ENCODE results near the gene MGAM2.

Gene MGAM2

DNA sequence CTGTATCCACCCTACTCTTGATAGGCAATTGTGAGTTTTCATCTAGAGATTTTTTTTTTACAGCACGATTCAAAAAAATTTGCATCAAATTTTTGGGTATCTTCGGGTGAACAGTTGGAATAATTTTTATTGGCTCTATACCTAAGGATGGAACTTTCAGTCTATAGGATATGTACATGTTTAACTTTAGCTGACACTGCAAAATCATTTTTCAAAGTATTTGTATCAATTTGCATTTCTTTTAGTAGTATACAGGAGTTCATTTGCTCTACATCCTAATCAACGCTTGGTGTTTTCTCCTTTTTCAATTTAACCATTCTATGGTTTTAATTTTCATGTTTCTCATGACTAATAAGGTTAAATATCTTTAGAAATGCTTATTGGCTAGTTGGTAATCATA, 11.7 kb downstream of the MGAM2 start:
- DNase-seq: no peak

DNA sequence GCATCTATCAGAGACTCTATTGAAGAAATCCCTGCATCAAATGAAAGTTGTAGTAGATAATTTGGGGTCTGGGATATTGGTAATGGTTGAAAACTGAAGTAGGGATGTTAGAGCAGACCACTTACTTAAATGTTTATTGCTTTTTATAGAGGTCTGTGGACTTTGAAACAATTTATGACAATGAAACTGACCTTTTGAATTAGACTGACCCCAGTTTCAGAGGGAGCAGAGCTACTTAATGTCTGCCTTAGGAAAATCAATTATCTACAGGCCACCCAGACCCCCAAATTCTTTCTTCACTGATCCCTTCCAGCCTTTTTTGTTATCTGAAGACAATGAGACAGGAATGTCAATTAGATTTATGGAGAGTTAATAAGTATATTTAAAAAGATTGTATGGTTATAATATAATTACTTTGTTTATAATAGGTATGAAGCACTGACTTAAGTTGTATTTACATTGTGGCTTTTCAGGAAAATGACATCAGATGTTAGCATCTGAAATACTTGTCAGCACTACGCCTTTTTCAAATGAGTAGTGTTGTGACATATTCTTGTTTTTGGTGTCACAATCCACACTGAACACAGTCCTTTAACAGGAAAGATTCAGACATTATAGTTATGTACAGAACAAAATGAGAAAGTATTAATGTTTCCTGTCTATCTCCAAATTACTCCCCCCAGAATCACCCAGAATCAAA, 13.9 kb downstream of the MGAM2 start:
- DNase-seq: no peak

DNA sequence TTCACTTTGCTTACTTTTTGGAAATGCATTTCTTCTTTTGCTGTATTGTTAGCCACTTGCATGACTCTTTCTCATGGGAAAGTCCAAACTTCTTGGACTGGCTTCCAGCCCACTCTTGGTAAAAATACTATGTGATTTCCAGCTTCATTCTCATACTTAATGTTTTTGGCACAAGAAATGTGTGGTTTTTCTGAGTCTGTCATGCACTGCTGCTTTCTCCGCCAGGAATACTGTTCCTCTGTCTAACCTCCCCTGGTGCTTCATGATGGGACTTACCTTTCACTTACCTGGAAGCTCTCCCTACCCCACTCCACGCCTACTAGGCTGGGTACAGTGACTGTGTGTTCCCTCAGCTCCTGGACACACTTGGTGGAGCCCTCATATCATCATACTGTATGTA, 18.7 kb downstream of the MGAM2 start:
- no peak for DNase-seq

DNA sequence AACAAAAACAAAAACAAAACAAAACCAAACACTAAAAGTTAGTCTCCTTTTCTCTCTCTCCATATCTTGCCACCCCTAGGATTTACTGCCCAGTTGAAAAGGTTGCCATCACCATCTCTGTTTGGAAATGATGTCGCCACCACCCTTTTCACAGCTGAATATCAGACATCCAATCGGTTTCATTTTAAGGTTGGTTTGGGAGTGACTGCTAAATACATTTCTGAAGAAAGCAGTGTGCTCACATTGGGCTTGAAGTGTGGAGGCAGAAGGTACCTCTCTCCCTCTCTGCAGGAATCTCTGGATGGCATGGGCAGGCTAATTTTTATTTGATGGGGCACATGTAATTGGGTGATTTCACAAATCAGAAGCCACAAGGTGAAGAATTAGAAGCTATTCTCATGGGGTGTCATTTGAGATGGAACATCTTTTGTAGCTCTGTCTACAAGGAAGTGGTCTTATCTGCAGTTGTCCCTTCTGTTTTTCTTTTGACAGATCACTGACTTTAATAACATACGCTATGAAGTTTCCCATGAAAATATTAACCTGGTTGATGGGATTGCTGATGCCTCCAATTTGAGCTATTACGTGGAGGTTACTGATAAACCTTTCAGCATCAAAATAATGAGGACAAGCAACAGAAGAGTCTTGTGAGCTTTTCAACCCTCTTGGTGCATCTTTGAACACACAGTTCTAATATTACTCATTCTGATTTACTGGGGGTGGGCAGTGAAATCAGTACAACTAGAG, 20.1 kb downstream of the MGAM2 start:
- DNase-seq: no peak

DNA sequence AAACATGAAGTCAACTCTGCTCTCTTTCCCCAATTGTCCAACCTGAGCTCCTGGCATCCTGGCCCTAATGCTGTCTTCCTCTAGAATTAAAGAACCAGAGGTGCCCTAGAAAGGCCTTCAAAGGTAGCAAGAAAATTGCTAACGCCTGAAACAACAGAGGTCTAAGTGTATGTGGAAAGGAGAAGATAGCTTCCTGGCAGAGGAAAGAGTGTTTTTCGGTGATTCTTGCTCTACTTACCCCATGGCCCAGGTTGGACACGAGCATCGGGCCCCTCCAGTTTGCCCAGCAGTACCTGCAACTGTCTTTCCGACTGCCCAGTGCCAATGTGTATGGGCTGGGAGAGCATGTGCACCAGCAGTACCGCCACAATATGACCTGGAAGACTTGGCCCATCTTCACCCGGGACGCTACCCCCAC, 22.2 kb downstream of the MGAM2 start:
- DNase-seq: no peak

DNA sequence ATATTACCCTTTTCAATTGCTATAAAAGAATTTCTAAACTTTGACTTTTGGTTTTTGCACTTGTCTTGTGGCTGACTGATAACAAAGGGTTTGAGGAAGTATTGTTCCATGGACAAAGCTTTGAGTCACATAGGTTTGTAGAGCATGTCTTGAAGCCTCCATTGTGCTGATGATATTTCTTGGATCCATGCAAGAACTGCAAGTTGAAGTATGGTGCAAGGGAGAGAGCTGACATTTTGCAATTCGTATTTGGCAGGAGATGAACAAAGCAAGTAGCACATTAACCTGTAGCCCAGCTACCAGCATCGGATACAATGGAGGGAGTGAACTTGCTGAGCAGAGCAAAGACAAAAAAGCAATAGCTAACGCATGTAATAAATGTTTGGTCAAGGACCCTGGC, 23.4 kb downstream of the MGAM2 start:
- no peak for DNase-seq

DNA sequence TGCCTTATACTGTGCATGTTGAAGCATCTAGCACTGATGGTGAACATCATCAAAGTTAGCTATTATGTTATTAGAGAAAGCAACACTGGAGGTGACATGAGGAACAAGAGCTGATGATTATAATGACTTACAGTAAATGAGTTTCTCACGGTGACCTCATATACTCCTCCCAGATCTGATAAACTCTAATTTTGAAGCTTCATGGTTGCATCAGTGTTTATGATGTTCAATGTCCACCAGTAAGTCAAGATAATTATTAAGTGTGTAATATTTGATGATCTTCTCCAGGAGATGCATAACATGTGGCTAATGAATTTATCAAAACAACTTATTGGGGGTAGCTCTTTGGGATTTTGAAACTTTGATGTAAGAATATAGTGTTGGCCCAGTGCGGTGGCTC, 27.5 kb downstream of the MGAM2 start:
- no peak for DNase-seq

DNA sequence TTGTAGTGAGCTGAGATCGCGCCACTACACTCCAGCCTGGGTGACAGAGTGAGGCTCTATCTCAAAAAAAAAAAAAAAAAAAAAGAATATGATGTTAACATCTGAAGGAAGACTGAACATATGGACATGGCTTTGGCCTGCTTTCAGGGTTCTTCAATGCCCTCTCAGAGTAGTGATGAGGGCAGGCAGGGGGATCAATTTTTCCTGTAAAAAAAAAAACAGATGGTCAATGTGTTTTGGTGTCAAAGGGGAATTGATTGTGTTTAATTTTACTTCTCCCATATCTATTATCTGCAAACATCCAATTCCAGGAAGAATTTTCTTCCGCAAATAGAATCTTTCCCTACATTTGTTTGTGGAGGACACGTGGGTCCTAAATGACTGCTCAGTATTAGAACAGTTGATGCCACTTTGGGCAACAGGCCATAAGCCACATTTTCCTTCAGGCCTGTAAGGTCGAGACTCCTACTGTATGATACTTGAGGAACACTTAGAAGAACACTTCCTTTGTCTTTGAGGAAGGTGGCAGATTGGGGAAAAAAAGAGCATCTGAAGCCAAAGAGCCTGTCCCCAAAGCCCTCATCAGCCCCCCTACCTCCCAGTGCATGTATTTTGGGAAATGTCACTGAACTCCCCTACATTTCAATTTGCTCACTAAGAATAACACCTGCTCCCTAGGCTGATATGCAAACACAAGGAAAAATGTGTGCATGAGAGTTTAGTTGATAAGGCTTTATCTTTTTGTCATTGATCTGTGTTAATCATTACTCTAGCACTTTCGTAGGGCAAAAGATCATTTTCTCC, 28.3 kb downstream of the MGAM2 start:
- no peak for DNase-seq

DNA sequence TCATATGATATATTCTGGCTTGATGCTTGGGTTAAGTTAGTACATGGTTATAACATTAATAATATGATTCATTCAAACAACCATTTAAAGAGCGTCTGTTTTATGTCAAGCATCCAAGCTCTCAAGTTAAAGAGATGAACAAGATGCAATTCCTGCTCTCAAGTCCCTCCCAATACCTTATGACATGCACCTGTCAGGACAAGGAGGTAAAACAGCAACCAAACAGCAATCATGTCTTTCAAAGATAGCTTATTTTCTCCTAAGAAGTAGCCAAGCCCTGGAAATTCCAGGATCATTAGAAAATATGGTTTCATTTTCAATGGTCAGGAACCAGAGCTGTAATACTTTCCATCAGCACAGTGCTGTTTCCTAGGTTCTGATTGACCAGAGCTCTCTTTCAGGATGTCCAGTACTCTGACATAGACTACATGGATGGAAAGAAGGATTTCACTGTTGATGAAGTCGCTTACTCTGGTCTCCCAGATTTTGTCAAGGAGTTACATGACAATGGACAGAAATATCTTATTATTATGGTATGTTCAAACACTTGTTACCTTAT, 29.0 kb downstream of the MGAM2 start:
- DNase-seq: no peak

DNA sequence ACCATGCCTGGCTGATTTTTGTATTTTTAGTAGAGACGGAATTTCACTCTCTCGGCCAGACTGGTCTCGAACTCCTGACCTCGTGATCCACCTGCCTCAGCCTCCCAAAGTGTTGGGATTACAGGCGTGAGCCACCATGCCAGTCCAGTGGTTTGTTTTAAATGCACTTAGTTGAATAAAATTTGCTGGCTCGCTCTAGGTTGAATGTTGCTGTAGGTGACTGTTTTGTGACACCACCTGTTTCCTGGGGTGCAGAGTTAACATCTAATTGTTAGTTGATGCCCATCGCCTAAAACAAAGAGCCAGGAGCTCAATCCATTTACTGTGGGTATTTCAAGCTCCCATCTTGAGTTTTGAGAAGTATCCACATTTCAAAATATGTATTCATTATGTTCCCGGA, 31.2 kb downstream of the MGAM2 start:
- DNase-seq: no peak

DNA sequence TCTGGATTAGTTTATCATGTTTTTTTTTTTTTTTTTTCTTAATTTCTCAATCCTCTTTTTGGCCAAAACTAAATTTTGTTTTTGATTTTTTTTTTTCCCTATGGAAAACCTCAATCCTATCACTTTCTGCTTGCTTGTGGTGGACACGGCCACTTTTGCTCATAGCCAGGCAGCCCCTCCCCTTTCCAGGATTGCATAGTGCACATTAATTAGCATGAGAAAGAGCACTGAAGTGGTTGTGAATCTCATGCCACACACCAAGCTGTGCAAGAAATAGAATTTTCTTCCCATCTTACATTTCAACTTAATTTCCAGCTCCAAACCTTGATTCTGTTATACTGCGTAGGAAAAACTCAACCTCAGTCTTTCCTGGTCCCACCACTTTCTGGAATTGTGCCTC, 34.6 kb downstream of the MGAM2 start:
- DNase-seq: no peak

DNA sequence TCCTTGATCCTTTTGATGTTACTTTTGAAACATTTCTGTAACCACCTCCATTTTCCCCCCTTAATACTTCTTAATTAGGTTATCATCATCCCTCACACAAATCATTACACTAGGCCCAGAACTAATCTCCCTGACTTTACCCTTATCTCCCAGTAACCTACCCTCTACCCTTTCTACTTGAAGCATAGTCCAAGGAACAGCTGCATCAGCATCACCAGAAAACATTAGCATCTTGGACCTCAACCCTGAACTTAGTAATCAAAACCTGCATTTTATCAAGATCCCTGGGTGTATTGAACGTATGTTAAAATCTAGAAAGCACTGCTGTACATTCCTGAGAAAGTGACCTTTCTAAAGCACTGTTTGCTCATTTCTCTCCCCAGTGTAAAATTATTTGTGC, 38.8 kb downstream of the MGAM2 start:
- DNase-seq: no peak

DNA sequence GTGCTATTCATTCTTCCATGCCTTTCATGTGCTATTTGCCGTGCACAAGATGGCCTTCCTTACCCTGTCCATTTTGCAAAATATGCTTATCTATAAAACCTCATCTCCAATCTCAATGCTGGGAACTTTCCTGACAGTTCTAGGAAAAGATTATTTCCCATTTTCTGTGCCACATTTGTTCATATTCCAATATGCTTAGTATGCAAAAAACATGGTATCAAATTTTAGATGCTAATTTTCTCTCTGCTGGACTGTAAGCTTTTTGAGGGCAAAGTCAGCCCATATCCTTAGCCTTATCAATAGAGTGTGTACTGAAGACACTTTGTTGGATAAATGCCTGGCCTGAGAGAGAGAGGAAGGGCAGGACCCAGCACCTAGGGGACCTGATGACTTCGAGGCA, 39.4 kb downstream of the MGAM2 start:
- no peak for DNase-seq

DNA sequence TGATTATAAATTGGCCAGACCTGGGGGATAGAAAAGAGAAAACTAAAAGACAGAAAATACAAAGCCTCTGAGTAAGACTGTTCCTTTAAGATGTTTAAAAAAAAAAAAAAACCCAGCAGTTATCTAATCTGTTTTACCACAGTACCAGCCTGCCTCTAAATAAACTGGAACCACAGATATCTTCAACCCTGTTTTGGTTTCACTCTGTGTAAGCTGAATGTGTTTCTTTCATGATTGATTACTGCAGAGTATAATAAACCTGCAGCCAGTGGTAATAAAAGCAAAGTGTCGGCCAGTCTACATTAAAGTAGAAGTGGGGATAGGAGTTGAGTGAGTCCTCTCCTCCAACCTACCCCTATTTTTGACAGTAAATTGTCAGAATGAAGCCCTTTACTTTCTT, 40.6 kb downstream of the MGAM2 start:
- no peak for DNase-seq

DNA sequence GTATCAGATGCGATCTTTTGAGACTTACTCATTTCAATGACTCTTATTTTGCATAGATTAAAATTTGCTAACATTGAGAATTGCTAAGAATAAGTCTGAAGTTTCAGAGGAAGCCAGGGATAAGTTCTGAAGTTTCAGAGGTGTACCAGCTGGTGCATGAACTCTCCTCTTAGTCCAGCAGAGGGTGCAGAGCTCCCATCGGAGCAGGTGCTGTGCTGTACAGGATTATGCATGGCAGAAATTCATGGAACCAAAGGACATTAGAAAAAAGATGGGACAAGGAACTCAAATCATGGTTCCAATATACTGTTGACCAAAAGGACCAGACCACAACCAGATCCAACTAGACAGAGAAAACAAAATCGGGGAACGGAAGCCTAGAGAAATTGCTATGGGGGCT, 41.9 kb downstream of the MGAM2 start:
- DNase-seq: no peak

DNA sequence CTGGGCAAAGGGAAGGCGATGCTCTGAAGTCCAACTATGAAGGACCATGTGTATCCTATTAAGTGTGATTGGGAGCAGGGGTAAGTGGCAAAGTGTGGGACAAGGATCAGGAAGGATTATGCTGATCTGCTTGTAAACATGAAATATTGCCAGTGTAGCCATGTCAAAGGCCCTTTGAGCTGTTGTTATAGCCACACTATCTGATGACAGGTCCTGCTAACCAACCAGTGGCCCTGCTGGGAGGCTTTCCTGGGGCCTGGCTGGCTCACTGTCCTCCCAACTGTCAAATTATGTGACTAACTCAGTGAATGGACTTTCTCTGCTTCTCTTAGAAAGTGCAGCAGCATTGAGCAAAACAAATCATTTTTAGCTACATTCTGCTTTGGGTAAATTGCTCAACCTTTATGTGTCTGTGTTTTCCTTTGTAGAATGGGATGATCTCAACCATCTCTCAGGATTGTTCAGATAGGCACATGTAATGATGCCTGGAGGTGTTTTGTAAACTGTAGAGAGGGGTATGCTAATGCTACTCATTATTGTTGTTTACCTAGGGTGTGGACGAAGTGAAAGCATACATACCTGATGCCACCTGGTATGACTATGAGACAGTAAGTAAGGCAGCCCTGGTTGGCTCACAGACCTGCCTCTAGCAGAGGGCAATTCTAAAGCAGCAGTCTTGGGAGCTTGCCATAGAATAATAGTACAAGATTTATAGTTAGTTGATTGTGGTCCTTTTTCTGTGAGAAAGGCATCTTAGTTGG, 47.4 kb downstream of the MGAM2 start:
- DNase-seq: no peak

DNA sequence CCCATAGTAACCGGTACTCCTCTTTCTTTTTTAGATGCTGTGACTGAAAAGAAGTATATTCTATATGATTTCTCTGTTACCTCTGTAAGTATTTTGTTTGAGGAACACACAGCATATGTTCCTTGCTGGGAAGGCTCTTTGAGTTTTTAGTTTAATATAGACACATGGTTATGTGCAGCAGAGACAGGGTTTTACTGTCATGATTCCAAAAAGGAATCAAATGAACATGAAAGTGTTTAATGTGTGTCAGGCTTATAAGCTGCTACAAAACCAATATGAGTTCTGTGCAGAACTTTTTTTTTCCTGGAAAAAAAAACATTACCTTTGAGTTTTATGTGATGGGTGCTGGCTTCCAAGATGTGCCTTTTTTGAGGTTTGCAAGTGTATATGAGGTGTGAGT, 50.4 kb downstream of the MGAM2 start:
- no peak for DNase-seq

DNA sequence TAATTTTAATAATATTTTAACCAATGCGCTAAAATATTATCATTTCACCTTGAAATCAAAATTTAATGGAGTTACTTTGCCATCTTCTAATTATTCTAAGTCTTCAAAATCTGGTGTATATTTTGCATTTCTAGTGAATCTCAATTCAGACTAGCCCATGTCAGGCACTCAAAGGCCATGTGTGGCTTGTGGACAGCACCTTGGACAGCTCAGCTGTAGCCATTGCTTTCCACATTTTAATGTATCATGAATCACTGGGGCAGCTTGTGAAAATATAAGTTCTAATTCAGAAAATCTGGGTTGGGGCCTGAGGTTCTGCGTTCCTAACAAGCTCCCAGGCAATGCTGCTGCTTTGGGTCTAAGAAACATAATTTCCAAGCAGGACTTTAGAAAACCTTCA, 57.2 kb downstream of the MGAM2 start:
- DNase-seq: no peak

DNA sequence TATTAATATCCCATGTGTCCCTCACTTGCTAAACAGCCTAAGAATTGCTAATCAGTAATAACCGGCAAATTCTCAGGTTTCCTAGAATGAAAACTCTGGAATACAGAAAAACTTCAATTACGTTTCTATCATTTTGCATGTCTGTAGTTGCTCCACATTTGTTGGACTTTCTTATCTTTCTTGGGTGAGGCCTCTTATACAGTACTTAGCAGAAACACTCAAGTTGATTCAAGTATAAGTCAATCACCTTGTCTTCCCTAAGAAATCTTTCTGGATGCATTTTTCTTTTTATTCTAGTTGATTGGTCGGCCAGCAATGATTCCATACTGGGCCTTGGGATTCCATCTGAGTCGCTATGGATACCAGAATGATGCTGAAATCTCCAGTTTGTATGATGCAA, 61.4 kb downstream of the MGAM2 start:
- DNase-seq: no peak

DNA sequence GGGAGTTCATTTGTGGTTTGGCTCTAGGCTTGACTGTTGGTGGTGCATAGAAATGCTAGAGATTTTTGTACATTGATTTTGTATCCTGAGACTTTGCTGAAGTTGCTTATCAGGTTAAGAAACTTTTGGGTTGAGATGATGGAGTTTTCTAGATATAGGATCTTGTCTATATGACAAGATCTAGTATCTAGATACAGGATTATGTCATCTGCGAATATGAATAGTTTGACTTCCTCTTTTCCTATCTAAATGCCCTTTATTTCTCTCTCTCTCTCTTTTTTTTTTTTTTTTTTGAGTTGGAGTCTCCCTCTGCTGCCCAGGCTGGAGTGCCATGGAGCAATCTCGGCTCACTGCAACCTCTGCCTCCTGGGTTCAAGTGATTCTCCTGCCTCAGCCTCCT, 62.9 kb downstream of the MGAM2 start:
- no peak for DNase-seq

DNA sequence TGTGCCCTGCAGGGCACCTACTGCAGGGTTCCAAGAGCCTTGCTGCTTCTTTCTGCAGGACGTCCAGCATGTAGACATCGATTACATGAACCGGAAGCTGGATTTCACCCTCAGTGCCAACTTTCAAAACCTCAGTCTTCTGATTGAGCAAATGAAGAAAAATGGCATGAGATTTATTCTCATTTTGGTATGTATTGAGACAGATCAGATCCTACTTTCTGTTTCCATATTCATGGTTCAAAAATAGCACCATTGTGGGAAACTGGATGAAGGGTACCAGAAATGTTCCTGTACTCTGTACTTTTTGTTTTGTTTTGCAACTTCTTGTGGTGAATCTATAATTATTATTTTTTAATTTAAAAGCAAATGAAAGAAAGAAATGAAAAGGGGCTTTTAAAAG, 64.1 kb downstream of the MGAM2 start:
- DNase-seq: no peak

DNA sequence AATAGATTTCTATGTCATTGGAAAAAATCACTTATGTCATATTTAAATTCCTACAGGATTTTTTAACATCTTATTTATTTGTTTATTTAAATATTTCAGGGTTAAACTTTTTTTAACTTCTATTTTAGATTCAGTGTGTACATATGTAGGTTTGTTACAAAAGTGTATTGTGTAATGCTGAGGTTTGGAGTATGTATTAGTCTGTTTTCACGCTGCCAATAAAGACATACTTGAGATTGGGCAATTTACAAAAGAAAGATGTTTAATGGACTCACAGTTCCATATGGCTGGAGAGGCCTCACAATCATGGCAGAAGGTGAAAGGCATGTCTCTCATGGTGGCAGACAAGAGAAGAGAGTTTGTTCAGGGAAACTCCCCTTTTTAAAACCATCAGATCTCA, 65.4 kb downstream of the MGAM2 start:
- DNase-seq: no peak

DNA sequence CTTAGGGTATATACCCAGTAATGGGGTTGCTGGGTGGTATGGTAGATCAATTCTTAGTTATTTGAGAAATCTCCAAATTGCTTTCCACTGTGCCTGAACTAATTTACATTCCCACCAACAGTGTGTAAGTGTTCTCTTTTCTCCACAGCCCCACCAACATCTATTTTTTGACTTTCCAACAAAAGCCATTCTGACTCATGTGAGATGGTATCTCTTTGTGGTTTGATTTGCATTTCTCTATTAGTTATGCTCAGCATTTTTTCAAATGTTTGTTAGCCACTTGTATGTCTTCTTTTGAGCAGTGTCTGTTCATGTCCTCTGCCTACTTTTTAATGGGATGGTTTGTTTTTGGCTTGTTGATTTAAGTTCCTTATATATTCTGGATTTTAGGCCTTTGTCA, 66.4 kb downstream of the MGAM2 start:
- no peak for DNase-seq

Measured in activated CD8-positive, alpha-beta memory T cell treated with anti-CD3 and anti-CD28 coated beads, Interleukin-2, amount 50 U/mL, for 48 hours (primary cell).